ENCODE measurements around the gene POU2F3. TPM values are rescaled to one million over a fixed set of nuclear protein-coding genes. Genes with fewer than 3 reads are reported as not detected.

Gene POU2F3
- total RNA-seq, 4 donors from 2014 or later = not detected

GRCh38 chr11:120212259-120212878 lies 27.6 kb upstream of the POU2F3 start:
- ATAC-seq (no peak), DNase-seq (no peak)
- Histone ChIP-seq H3K9me3 (no peaks in the 10 kb centered on the region), H3K27ac (peak overlapping the region; percentile 56 to 79 (median 66)), H3K4me1 (peaks cover 17 to 27% of the 10 kb centered on the region in 2 donors), H3K4me3 (peak overlapping the region; percentile 25 to 67 (median 61)), H3K27me3 (no peaks in the 10 kb centered on the region), H3K36me3 (no peaks in the 10 kb centered on the region)
- in situ Hi-C loops (cut with MboI; ENCODE audit: low sequenced_read_pairs in 4 of 4) = no loop called here
- TF ChIP-seq POLR2A (IDR thresholded peaks at IDR 0.05) (no peak), CTCF (IDR thresholded peaks at IDR 0.05 in 4 of 5, conservative IDR thresholded peaks at IDR 0.05 in 1 of 5) (no peak)
- intact Hi-C loops (cut with DNase I; ENCODE audit: low total_unique reads) = no loop called here

- peaks cover 13 to 23% of the 10 kb centered on the region in 2 donors for H3K4me1 ChIP-seq
- no peaks in the 10 kb centered on the region for H3K27me3 ChIP-seq
- peak overlapping the region in 3 of 4 donors; percentile 58 to 67 (median 64) for H3K4me3 ChIP-seq
- H3K9me3 ChIP-seq = no peaks in the 10 kb centered on the region
- intact Hi-C loops (cut with DNase I; ENCODE audit: low total_unique reads) = no loop called here
- DNase-seq (no peak), ATAC-seq (no peak)
- in situ Hi-C loops (cut with MboI; ENCODE audit: low sequenced_read_pairs in 4 of 4) = no loop called here
- peak overlapping the region; percentile 56 to 79 (median 66) for H3K27ac ChIP-seq
- no peak for TF ChIP-seq POLR2A (IDR thresholded peaks at IDR 0.05)
- no peak for TF ChIP-seq CTCF (IDR thresholded peaks at IDR 0.05 in 4 of 5, conservative IDR thresholded peaks at IDR 0.05 in 1 of 5)
- H3K36me3 ChIP-seq = no peaks in the 10 kb centered on the region
Observed at GRCh38 chr11:120212926-120213325, 27.0 kb upstream of the POU2F3 start.

GRCh38 chr11:120214581-120214980 lies 25.4 kb upstream of the POU2F3 start:
- in situ Hi-C loops (cut with MboI; ENCODE audit: low sequenced_read_pairs in 4 of 4) (no loop called here), intact Hi-C loops (cut with DNase I; ENCODE audit: low total_unique reads) (no loop called here)
- DNase-seq = no peak
- Histone ChIP-seq H3K36me3 (no peaks in the 10 kb centered on the region), H3K27me3 (no peaks in the 10 kb centered on the region), H3K9me3 (no peaks in the 10 kb centered on the region), H3K4me1 (peaks cover 11 to 21% of the 10 kb centered on the region in 2 donors), H3K4me3 (no peak overlapping the region), H3K27ac (peak overlapping the region in 1 of 4 donors; percentile 15)
- TF ChIP-seq POLR2A (IDR thresholded peaks at IDR 0.05) = no peak
- TF ChIP-seq CTCF (IDR thresholded peaks at IDR 0.05 in 4 of 5, conservative IDR thresholded peaks at IDR 0.05 in 1 of 5) = no peak
- ATAC-seq = no peak

GRCh38 chr11:120215634-120216033 lies 24.3 kb upstream of the POU2F3 start:
- no peak for TF ChIP-seq CTCF (IDR thresholded peaks at IDR 0.05 in 4 of 5, conservative IDR thresholded peaks at IDR 0.05 in 1 of 5)
- no peak for TF ChIP-seq POLR2A (IDR thresholded peaks at IDR 0.05)
- Histone ChIP-seq H3K36me3 (no peaks in the 10 kb centered on the region), H3K27ac (peak overlapping the region; percentile 24 to 61 (median 51)), H3K9me3 (no peaks in the 10 kb centered on the region), H3K4me1 (peaks cover 11 to 24% of the 10 kb centered on the region in 2 donors), H3K27me3 (no peaks in the 10 kb centered on the region), H3K4me3 (no peak overlapping the region)
- intact Hi-C loops (cut with DNase I; ENCODE audit: low total_unique reads) = no loop called here
- DNase-seq (peak; percentile 34 to 43), ATAC-seq (no peak)
- in situ Hi-C loops (cut with MboI; ENCODE audit: low sequenced_read_pairs in 4 of 4) = no loop called here

All from gastrocnemius medialis (tissue), 4 donors.